NCI-H1436 (cell line): Measurements from ENCODE around the gene SOX13.

ENCODE experiments used
- DNase-seq: peaks from one replicate; lab custom pipeline; 2025; lab: John Stamatoyannopoulos, UW

The SOX13 gene

DNA sequence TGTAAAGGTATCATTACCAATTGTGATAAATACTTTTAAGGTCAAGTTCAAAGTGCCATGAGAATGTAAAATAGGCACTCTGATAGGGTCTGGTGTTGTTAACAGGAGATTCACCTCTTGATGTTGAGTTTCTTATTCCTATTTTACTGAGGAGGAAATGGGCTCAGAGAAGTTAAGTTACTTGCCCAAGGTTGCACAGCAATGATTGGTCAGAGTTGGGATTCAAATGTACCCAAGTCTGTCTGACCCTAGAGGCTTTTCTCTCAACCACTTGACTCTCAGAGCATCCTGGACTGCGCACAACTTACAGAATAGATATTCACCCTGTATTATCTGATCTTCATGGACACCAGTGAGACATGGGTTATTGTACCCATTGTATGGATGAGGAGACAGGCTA, 33.9 kb downstream of the SOX13 start:
- DNase-seq = no peak

- DNase-seq = no peak
Measured at GRCh38 chr1:204107892-204108291, 35.0 kb downstream of the SOX13 start.

- DNase-seq = no peak
Measured at GRCh38 chr1:204108312-204109141, 35.6 kb downstream of the SOX13 start.

- no peak for DNase-seq
Measured at GRCh38 chr1:204110894-204111633, 38.1 kb downstream of the SOX13 start.

GRCh38 chr1:204112876-204113730, 40.2 kb downstream of the SOX13 start:
- no peak for DNase-seq

DNA sequence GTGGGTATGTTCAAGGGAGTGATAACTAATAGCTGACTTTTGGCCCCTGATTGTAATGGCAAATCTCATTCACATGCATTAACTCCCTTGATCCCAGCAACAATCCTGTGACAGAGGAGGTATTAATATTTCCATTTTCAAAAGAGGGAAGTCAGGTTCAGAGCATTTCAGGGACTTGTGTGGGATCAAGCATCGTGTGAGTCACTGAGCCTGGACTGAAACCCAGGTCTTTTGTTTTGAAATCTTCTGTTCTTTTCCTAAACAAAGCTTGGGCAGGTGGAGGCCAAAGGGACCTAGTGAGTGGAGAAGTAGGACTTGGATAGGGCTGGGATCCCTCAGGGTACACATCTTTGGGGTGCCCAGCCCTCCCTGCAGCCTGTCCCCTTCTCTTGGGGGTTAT, 41.0 kb downstream of the SOX13 start:
- DNase-seq = no peak

DNA sequence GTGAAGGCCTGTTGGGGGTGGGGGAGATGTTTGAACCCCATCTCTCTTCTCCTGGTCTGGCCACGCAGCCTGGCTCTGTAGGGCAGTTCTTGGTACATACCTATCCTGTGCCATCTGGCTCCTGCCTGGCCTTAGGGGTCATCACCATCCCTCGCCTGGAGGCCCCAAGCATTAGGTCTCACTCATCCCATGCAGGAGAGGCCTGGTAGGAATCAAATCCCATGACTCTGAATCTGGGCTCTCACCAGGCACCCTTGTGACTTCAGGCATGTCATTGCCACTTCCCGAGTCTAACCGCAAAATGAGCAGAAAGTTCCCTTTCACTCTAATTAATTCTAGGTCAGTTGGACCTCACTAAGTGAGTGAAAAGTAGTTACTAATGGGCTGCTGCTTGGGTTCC, 41.7 kb downstream of the SOX13 start:
- no peak for DNase-seq

GRCh38 chr1:204115116-204115515, 42.2 kb downstream of the SOX13 start:
- DNase-seq = no peak

DNA sequence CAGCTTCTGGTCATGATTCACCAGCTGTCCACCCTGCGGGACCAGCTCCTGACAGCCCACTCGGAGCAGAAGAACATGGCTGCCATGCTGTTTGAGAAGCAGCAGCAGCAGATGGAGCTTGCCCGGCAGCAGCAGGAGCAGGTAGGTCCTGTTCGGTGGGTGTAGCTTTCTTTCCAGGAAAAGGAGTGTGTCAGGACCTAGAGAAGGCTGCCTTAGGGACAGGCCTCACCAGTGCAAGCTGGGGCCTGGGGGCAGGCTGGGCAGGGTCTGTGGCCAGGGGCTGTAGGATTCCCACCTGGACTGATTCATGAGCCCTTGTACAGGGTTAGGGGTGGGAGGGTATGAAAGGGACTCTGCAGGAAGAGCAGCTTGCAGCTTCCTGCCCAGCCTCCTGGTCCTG, 43.6 kb downstream of the SOX13 start:
- DNase-seq = no peak

DNA sequence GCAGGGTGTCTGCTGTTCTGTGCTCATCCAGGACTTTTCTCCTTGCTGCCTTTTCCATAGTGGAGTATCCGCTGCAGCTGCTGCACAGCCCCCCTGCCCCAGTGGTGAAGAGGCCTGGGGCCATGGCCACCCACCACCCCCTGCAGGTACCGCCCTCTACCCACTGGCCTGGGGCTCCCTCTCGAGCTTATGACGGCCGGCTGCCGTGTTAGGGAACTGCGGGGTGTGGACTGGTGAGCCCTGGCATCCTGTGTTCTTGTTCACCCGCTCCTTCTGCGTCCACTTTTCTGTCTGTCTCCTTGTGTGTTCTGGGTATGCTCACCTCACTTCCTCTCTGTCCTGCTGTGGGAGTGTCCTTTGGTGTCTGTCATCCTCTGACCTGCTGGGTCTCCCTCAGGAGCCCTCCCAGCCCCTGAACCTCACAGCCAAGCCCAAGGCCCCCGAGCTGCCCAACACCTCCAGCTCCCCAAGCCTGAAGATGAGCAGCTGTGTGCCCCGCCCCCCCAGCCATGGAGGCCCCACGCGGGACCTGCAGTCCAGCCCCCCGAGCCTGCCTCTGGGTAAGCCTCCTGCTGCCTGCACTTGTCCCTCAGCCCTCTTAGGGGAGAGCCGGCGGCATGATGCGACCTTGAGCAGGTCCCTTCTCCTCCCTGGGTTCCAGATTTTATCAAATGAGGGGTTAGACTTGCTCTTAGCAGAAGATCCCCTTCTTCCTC, 49.1 kb downstream of the SOX13 start:
- no peak for DNase-seq

DNA sequence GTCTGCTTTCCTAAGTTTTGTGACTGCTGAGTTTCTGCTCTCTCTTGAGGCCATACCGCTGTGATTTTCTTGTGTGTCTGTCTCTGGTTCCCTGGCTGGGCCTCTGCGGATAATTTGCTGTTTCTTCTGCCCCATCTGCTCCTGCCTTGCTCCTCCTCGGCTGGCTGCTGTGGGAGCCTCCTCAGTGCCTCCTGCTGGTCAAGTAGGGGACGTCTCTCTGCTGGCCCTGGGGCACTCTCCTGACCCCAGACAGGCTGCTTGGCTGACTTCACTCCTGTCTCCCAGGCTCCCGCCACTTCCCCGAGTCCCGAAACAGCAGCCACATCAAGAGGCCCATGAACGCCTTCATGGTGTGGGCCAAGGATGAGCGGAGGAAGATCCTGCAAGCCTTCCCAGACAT, 50.5 kb downstream of the SOX13 start:
- no peak for DNase-seq

DNA sequence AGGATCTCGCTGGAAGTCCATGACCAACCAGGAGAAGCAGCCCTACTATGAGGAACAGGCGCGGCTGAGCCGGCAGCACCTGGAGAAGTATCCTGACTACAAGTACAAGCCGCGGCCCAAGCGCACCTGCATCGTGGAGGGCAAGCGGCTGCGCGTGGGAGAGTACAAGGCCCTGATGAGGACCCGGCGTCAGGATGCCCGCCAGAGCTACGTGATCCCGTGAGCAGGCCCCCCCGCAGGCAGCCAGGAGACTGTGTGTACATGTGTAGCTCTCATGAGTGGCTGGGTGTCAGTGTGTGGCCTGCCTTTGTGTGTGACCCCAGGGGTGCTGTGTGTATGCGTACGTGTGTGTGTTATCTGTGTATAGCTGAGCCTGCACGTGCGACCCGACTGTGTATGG, 51.7 kb downstream of the SOX13 start:
- no peak for DNase-seq

DNA sequence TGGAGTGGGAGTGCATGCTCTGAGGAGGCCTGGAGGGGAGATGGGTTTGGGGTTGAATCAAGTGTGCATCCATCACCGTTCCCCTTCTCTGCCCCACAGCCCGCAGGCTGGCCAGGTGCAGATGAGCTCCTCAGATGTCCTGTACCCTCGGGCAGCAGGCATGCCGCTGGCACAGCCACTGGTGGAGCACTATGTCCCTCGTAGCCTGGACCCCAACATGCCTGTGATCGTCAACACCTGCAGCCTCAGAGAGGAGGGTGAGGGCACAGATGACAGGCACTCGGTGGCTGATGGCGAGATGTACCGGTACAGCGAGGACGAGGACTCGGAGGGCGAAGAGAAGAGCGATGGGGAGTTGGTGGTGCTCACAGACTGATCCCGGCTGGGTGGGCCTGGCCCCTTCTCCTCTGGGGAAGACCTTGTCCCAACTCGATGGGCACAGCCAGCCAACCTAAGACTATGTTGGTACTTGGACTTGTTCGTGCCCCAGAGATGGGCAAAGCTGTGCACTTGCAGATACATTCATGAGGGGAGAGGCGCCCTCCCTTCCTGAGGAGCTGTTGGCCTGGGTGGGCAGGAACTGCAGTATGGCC, 52.9 kb downstream of the SOX13 start:
- DNase-seq = no peak

GRCh38 chr1:204126386-204126785, 53.5 kb downstream of the SOX13 start:
- DNase-seq = no peak

GRCh38 chr1:204126956-204127355, 54.0 kb downstream of the SOX13 start:
- no peak for DNase-seq

- peak; percentile 83 for DNase-seq
Measured at GRCh38 chr1:204127597-204128242, 54.8 kb downstream of the SOX13 start.

- DNase-seq = no peak
Measured at GRCh38 chr1:204128464-204128963, 55.6 kb downstream of the SOX13 start.

DNA sequence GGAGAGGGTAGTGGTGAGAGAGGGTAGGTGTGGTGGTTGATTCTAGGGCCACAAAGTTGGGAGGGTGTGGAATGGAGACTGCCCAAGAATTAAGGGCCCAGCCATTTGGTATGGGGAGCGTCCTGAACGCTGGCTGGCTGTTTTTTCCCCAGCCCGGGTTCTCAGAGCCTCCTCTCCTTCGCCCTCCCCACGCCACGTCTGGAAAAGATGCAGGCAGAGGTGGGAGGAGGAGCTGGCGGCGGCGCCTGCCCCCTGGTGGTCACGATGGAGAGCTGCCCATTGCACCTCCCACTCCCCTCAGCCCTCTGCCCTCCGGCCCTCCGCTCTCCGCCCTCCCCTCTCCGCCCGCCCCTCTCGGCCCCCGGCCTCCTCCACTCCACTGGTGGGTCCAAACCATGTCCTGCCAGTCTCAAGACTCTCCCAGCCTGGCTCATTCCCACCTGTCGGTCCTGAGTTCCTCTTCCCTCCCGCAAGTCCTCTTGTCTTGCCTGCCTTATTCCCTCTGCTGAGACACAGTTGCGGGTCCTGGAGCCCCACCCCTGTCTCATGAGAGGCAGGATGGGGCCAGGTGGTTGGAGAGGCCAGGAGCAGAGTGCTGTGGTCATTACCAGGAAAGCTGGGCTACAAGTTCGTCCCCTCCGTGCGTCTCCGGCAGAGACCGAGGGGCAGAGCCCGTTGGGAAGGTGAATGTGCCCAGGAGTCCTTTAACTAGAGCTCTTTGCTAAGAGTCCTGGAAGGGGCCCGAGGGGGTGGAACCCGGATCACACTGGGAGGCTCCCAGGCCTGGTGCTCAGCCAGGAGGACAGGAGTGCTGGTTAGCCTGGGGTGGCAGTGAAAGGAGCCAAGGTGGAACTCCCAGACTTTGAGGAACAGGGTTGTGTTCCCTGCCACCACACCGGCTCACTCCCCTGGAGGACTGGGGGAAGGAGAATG, 56.3 kb downstream of the SOX13 start:
- peak; percentile 82 for DNase-seq

- no peak for DNase-seq
Measured at GRCh38 chr1:204130178-204130577, 57.3 kb downstream of the SOX13 start.
